ENCODE measurements around the gene SPATA2. TPM values are rescaled to one million over a fixed set of nuclear protein-coding genes. Genes with fewer than 3 reads are reported as not detected.

SPATA2 gene
- total RNA-seq, 1 donor from 2014 or later = 0.99 TPM

DNA sequence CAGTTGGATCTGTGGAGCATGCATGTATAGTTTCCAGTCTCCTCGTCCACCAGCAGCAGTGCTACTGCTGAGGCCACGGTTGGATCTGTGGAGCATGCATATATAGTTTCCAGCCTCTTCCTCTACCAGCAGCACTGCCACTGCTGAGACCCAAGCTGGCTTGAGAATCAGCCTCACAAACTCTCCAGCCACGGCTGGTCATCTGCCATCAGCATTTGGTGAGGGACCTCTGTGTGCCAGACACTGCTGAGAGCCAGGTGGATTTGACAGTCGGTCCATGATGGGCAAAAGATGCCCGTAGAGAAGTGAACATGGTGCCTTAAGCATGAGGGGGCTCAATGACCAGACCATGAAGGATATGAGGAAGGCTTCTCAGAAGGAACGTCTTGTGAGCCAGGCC is 56.3 kb downstream of the SPATA2 start:
- no peak for DNase-seq (ENCODE audit: low read depth in 2 of 2)

DNA sequence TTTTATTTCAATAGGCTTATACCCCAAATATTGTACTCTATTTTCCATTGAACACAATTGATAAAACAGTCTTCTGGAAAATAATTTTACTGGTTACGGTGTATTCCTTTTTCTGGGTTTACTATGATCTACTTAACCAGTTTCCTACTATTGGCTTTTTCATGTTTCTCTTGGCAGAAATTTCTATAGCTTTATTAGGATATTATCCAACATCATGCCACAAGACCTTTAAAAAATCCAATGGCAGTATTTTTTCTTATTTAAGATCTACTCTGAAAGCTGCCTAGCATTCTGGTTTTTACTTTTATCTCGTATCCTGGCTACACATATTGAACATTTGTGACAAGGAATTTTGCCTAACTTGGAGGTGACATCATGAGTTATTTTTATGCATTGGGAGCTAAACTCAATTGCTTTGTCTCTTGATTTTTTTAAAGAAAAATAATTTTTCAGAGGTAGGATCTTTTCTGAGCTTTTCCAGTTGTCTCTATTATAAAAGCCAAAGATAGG is 57.2 kb downstream of the SPATA2 start:
- DNase-seq (ENCODE audit: low read depth in 2 of 2) = peak in 1 of 2 donors; percentile 51

- no peak for DNase-seq (ENCODE audit: low read depth in 2 of 2)
Measured at GRCh38 chr20:49856904-49857303, 58.4 kb downstream of the SPATA2 start.

DNA sequence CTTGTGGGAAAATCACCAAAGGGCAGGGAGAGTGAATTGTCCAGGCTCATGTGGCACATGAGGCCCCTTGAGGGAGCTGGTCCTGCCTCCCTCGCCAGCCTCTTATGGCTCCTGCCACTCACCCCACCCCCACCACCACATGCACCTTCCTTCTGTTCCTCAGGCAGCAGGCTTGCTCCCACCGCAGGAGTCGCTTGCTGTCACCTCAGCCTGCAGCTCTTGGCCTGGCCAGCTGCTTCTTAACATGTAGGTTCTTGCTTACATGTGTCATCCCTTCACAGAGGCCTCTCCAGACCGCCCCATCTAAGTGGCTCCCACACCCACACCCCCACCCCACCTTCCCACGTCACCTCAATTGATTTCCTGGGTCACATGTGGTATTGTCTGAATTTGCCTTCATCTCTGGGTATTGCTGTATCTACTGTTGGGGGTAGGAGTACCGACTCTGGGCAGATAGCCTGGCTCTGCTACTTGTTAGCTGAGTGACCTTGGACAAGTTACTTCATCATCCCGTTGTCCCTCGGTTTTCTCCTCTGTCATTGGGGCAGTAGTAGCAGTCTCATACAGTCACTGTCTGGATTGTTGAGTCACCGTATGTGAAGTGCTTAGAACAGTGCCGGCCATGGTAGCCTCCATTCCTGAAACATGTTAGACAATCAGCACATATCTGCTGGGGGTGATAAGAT is 61.0 kb downstream of the SPATA2 start:
- no peak for DNase-seq (ENCODE audit: low read depth in 2 of 2)

- peak; percentile 80 to 92 for DNase-seq (ENCODE audit: low read depth in 2 of 2)
Measured at GRCh38 chr20:49853640-49854039, 61.7 kb downstream of the SPATA2 start.

Other genes starting within 250 kb of the SPATA2 start
- 34.4 and 61.9 TPM in 2 replicates for gene B4GALT5, start 201.7 kb downstream of the SPATA2 start, total RNA-seq
- gene SLC9A8, start 102.7 kb downstream of the SPATA2 start, total RNA-seq = 4.6 and 10.3 TPM in 2 replicates
- gene RNF114, start 20.9 kb upstream of the SPATA2 start, total RNA-seq = 25.9 and 37.3 TPM in 2 replicates
- 1.1 and 1.8 TPM in 2 replicates for gene SNAI1, start 67.5 kb upstream of the SPATA2 start, total RNA-seq
- gene UBE2V1, start 197.6 kb upstream of the SPATA2 start, total RNA-seq = 21.0 and 26.2 TPM in 2 replicates
- 10.2 and 11.9 TPM in 2 replicates for gene PEDS1, start 238.2 kb upstream of the SPATA2 start, total RNA-seq

Data from lung microvascular endothelial cell (primary cell).